HepG2 (cell line): ENCODE measurements around the gene CDX2. TPM values are rescaled to one million over a fixed set of nuclear protein-coding genes. Genes with fewer than 3 reads are reported as not detected.

Experiments
- ATAC-seq: fragments of 200-7000 bp; cut with Tn5 transposase; 3 replicates; pipeline ENCODE4 v1.9.1; 2020; ENCODE audit warnings: mild to moderate bottlenecking, moderate library complexity
- BruUV-seq: library from RNA; stranded (reverse); fragments of 400-500 nt; replicated peaks from 2 replicates; lab custom pipeline; 2021; lab: Mats Ljungman, UMichigan
- CTCF ChIA-PET: fragments of 300-600 bp; formaldehyde crosslinking; extraction: SDS; loops from one replicate; lab custom pipeline; 2021; ENCODE audit warnings: low total read pairs, inconsistent platforms, low intra/inter-chr PET ratio; lab: Yijun Ruan, JAX
- POLR2A ChIA-PET: fragments of 350-600 bp; sonication (Branson Sonifier 250); formaldehyde crosslinking; loops from one replicate; lab custom pipeline; 2020; ENCODE audit warnings: antibody characterized with exemption, inconsistent platforms; lab: Yijun Ruan, JAX
- DNase-seq: peaks from one replicate; pipeline ENCODE4 v3.0.0-alpha.2; 2015; ENCODE audit warnings: low spot score
- FAIRE-seq: peaks from 3 replicates; lab custom pipeline; 2011; peaks lifted over from hg19 to GRCh38; lab: Jason Lieb, UNC
- H2AFZ ChIP-seq: one replicate; pipeline ENCODE4 v1.6.1; 2011; ENCODE audit warnings: low read length, inconsistent platforms
- H3K27ac ChIP-seq: fragments of 300-600 bp; 3 replicates; pipeline ENCODE4 v1.8.0; 2011; ENCODE audit warnings: mixed run types, mild to moderate bottlenecking, mixed read lengths, low read length, inconsistent platforms; ENCODE audit not compliant: insufficient read depth; ENCODE audit errors: extremely low read length
- H3K27me3 ChIP-seq, 2 experiments: fragments of 200-600 bp in 1 of 2; 2 replicates in 1 of 2; 3 replicates in 1 of 2; pipeline versions ENCODE4 v1.6.0 to v1.8.0; 2011; ENCODE audit warnings: low read length in 2 of 2, mild to moderate bottlenecking in 2 of 2, moderate library complexity in 2 of 2, inconsistent platforms in 1 of 2; ENCODE audit not compliant: insufficient read depth in 2 of 2, control insufficient read depth in 1 of 2
- H3K36me3 ChIP-seq, 2 experiments: fragments of 200-600 bp in 1 of 2; replicated peaks in 1 of 2; 2 replicates in 1 of 2; 3 replicates in 1 of 2; pipeline versions ENCODE4 v1.5.1 to v1.8.0; 2011; ENCODE audit warnings: low read length in 2 of 2, inconsistent platforms in 1 of 2; ENCODE audit not compliant: insufficient read depth in 2 of 2, control insufficient read depth in 1 of 2
- H3K4me1 ChIP-seq: 2 replicates; pipeline ENCODE4 v1.5.1; 2012; ENCODE audit warnings: low read length, inconsistent platforms; ENCODE audit not compliant: insufficient read depth
- H3K4me2 ChIP-seq: 2 replicates; pipeline ENCODE4 v1.6.0; 2011; ENCODE audit warnings: low read depth, low read length, inconsistent platforms
- H3K4me3 ChIP-seq, 3 experiments: fragments of 200-600 bp in 1 of 3; sonication (generic), shearing (Covaris generic) in 1 of 3; replicated peaks in 1 of 3; 2 replicates each; pipeline ENCODE4 v1.5.1; 2011 to 2016; ENCODE audit warnings: low read length in 3 of 3, inconsistent platforms in 2 of 3, low read depth in 2 of 3, mild to moderate bottlenecking in 2 of 3, control low read depth in 1 of 3, mixed read lengths in 1 of 3; ENCODE audit not compliant: insufficient read depth in 1 of 3
- H3K79me2 ChIP-seq: one replicate; pipeline ENCODE4 v1.6.1; 2011; ENCODE audit warnings: low read length, inconsistent platforms; ENCODE audit not compliant: insufficient read depth
- H3K9ac ChIP-seq: 2 replicates; pipeline ENCODE4 v1.6.0; 2011; ENCODE audit warnings: mild to moderate bottlenecking, low read depth, low read length, inconsistent platforms; ENCODE audit not compliant: insufficient read depth
- H3K9me3 ChIP-seq: 2 replicates; pipeline ENCODE4 v1.5.1; 2012; ENCODE audit warnings: mild to moderate bottlenecking, low read length
- H4K20me1 ChIP-seq: 2 replicates; pipeline ENCODE4 v1.6.0; 2011; ENCODE audit warnings: inconsistent platforms, mild to moderate bottlenecking, low read length, moderate library complexity; ENCODE audit not compliant: insufficient read depth
- ESRRA ChIP-seq: sonication (generic); formaldehyde crosslinking; IDR thresholded peaks from 2 replicates; pipeline ENCODE4 v1.5.1; 2020; ENCODE audit warnings: mild to moderate bottlenecking, low read depth, missing genetic modification reagents
- KLF12 ChIP-seq: sonication (generic); formaldehyde crosslinking; IDR thresholded peaks from 2 replicates; pipeline ENCODE4 v1.4.0; 2020; ENCODE audit warnings: missing genetic modification reagents, borderline replicate concordance
- KMT2A ChIP-seq: sonication (generic); formaldehyde crosslinking; IDR thresholded peaks from 2 replicates; pipeline ENCODE4 v1.4.0; 2020; ENCODE audit warnings: missing genetic modification reagents
- MAZ ChIP-seq, 2 experiments: sonication (generic) in 1 of 2; formaldehyde crosslinking in 1 of 2; IDR thresholded peaks; 2 replicates each; pipeline versions ENCODE4 v1.5.0 to v1.6.1; 2012 to 2020; ENCODE audit warnings: low read depth in 2 of 2, mild to moderate bottlenecking in 2 of 2, borderline replicate concordance in 1 of 2, improper control_type of control experiment in 1 of 2, low read length in 1 of 2, missing genetic modification reagents in 1 of 2, moderate library complexity in 1 of 2
- RAD21 ChIP-seq: fragments of 450-650 bp; formaldehyde crosslinking; IDR thresholded peaks from 2 replicates; pipeline ENCODE4 v1.5.0; 2020; ENCODE audit warnings: mild to moderate bottlenecking
- TAF1 ChIP-seq: sonication (generic); formaldehyde crosslinking; IDR thresholded peaks from 2 replicates; pipeline ENCODE4 v1.4.0; 2020; ENCODE audit warnings: missing genetic modification reagents
- ZNF3 ChIP-seq: IDR thresholded peaks from 2 replicates; pipeline ENCODE4 v1.7.0; 2017; ENCODE audit warnings: inconsistent platforms
- ZNF337 ChIP-seq: sonication (generic); formaldehyde crosslinking; IDR thresholded peaks from 2 replicates; pipeline ENCODE4 v1.5.1; 2020; ENCODE audit warnings: missing genetic modification reagents, low read depth, mild to moderate bottlenecking, borderline replicate concordance
- ZNF367 ChIP-seq: sonication (generic); formaldehyde crosslinking; IDR thresholded peaks from 2 replicates; pipeline ENCODE4 v1.4.0; 2020; ENCODE audit warnings: missing genetic modification reagents, borderline replicate concordance
- ZNF570 ChIP-seq: sonication (generic); formaldehyde crosslinking; IDR thresholded peaks from 2 replicates; pipeline ENCODE4 v1.4.0; 2020; ENCODE audit warnings: mild to moderate bottlenecking, missing genetic modification reagents, borderline replicate concordance
- ZSCAN12 ChIP-seq: sonication (generic); formaldehyde crosslinking; IDR thresholded peaks from 2 replicates; pipeline ENCODE4 v1.9.0; 2021; ENCODE audit warnings: mild to moderate bottlenecking, missing genetic modification reagents
- WGBS: methylation state at CpG from one replicate; pipeline ENCODE4 v1.1.6; 2017; ENCODE audit warnings: low lambda C conversion rate; 5-methylcytosine and 5-hydroxymethylcytosine counted together
- in situ Hi-C: cut with HindIII; loops from 2 replicates; pipeline ENCODE4 v1.10.0; 2017; ENCODE audit warnings: low pct_unique_long_range_greater_than_20kb; ENCODE audit not compliant: extremely low pct_ligation_motif_present
- intact Hi-C: fragments of 100-400 bp; cut with micrococcal nuclease; formaldehyde crosslinking; loops from one replicate; pipeline ENCODE4 v1.10.0; 2022; ENCODE audit not compliant: unreplicated experiment
- polyA plus RNA-seq, 8 experiments: library from polyadenylated mRNA; depleted of rRNA in 3 of 8; stranded (reverse) in 7 of 8; unstranded in 1 of 8; fragments of >200 nt; fragmentation: Illumina TruSeq in 4 of 8; extraction: Trizol in 4 of 8; gene quantifications; 2 replicates each; pipeline versions ENCODE4 v1.2.1 to v1.2.3, GENCODE V29; 2011 to 2016; ENCODE audit warnings: low read depth in 4 of 8, missing spikeins in 1 of 8, mixed read lengths in 1 of 8; ENCODE audit not compliant: insufficient read depth in 1 of 8
- total RNA-seq, 5 experiments: library from RNA; depleted of rRNA; stranded (reverse); fragments of >200 nt; fragmentation: Illumina TruSeq; extraction: Trizol; gene quantifications; 2 replicates each; pipeline ENCODE4 v1.2.3, GENCODE V29; 2016; ENCODE audit warnings: low read depth in 1 of 5
- TF ChIP-seq, protein P1 (sequence below): sonication (generic); formaldehyde crosslinking; IDR thresholded peaks from 2 replicates; pipeline ENCODE4 v1.4.0; 2020; ENCODE audit warnings: missing genetic modification reagents
- TF ChIP-seq, protein P2 (sequence below): sonication (generic); formaldehyde crosslinking; IDR thresholded peaks from 2 replicates; pipeline ENCODE4 v1.5.0; 2020; ENCODE audit warnings: mild to moderate bottlenecking, missing genetic modification reagents
- TF ChIP-seq, protein P3 (sequence below): sonication (generic); formaldehyde crosslinking; IDR thresholded peaks from 2 replicates; pipeline ENCODE4 v1.5.1; 2020; ENCODE audit warnings: mild to moderate bottlenecking, missing genetic modification reagents, moderate library complexity

CDX2 gene
- total and polyA plus RNA-seq, 2 of the 13 experiments (the other 11 are each of a cell fraction or from before 2014, with no cell fraction given) = 0.04 TPM; not detected in 1

DNA sequence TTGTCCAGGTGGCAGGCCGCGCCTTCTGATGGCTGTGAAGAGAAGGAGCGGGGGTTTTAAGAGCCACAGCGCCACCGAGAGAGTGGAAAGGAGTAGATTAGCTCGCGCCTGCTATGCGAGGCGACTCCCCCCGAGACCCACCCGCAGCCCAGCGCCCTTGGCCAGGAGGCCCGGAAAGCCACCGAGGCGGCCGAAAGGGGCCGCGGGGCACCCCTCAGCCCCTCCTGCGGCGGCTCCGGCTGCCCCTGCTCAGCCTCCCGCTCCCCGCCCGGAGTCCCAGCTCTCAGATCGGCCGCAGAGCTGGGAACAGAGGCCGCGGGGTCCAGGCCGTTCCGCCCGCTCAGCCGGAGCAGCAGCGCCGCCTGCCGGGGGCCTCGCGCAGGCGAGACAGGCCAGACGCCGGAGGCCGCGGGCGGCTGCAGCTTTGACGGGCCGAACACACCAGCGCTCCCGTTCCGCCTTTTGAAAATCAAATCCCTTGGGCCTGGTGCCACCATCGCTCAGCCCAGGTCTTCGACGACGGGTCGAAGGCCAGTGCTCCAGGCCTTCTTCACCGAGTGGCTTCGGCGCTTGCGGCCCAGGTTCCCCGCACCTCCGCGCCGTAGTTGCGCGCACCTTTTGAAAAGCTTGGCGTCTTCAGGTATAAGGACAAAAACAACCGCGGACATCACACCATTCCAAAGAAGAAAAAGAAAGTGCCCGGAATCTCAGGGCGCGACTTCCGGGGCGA is 15.3 kb downstream of the CDX2 start:
- H3K27me3 ChIP-seq = peaks cover 0 to 4% of the 10 kb centered on the region in 2 experiments; a peak in 1 of 5 replicates
- peak overlapping the region; percentile 76 for H2AFZ ChIP-seq
- H3K9me3 ChIP-seq = no peaks in the 10 kb centered on the region
- DNase-seq (peak; percentile 19), ATAC-seq (peak; percentile 96), FAIRE-seq (no peak)
- H3K4me1 ChIP-seq = peaks cover 26% of the 10 kb centered on the region
- intact Hi-C loops = loop anchor here (1.0 kb wide), 1 partner anchor 85 kb away; no protein-coding TSS in a partner anchor
- H3K4me3 ChIP-seq = peak overlapping the region; percentile 45 to 68 (median 53); a peak in 5 of 6 replicates
- no peaks in the 10 kb centered on the region for H3K79me2 ChIP-seq
- BruUV-seq = no TSS peak
- H3K9ac ChIP-seq = peak overlapping the region; percentile 42; the same call in 1 of the 2 replicates
- no peak overlapping the region for H3K27ac ChIP-seq
- CTCF ChIA-PET = interaction anchor here (1.2 to 1.6 kb wide), 2 partner anchors 85 to 124 kb away, joined by 4 to 12 read pairs; no protein-coding TSS in a partner anchor
- POLR2A ChIA-PET = interaction anchor here (2.0 kb wide), 1 partner anchor 8 kb away, joined by 9 read pairs; no protein-coding TSS in a partner anchor
- 79% methylated on average over 26 of the region's 71 CpGs for WGBS
- in situ Hi-C loops = loop anchor here (25.0 kb wide), 1 partner anchor 992 kb away; no protein-coding TSS in a partner anchor
- H3K36me3 ChIP-seq = no peaks in the 10 kb centered on the region
- H3K4me2 ChIP-seq = peak overlapping the region; percentile 83
- H4K20me1 ChIP-seq = no peaks in the 10 kb centered on the region
- TF ChIP-seq, protein P1, sequence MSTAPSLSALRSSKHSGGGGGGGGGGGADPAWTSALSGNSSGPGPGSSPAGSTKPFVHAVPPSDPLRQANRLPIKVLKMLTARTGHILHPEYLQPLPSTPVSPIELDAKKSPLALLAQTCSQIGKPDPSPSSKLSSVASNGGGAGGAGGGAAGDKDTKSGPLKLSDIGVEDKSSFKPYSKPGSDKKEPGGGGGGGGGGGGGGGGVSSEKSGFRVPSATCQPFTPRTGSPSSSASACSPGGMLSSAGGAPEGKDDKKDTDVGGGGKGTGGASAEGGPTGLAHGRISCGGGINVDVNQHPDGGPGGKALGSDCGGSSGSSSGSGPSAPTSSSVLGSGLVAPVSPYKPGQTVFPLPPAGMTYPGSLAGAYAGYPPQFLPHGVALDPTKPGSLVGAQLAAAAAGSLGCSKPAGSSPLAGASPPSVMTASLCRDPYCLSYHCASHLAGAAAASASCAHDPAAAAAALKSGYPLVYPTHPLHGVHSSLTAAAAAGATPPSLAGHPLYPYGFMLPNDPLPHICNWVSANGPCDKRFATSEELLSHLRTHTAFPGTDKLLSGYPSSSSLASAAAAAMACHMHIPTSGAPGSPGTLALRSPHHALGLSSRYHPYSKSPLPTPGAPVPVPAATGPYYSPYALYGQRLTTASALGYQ (CRISPR knock-in tag) = no peak
- TF ChIP-seq KMT2A (CRISPR knock-in tag) = no peak
- TF ChIP-seq ZNF367 = no peak
- TF ChIP-seq MAZ (IDR thresholded peaks at IDR 0.05; ENCODE audit: borderline replicate concordance, low read depth, low read length) = no peak
- no peak for TF ChIP-seq MAZ (CRISPR knock-in tag; IDR thresholded peaks at IDR 0.05; ENCODE audit: low read depth)
- no peak for TF ChIP-seq ZNF3
- TF ChIP-seq, protein P2, sequence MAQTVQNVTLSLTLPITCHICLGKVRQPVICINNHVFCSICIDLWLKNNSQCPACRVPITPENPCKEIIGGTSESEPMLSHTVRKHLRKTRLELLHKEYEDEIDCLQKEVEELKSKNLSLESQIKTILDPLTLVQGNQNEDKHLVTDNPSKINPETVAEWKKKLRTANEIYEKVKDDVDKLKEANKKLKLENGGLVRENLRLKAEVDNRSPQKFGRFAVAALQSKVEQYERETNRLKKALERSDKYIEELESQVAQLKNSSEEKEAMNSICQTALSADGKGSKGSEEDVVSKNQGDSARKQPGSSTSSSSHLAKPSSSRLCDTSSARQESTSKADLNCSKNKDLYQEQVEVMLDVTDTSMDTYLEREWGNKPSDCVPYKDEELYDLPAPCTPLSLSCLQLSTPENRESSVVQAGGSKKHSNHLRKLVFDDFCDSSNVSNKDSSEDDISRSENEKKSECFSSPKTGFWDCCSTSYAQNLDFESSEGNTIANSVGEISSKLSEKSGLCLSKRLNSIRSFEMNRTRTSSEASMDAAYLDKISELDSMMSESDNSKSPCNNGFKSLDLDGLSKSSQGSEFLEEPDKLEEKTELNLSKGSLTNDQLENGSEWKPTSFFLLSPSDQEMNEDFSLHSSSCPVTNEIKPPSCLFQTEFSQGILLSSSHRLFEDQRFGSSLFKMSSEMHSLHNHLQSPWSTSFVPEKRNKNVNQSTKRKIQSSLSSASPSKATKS (CRISPR knock-in tag) = no peak
- TF ChIP-seq, protein P3, sequence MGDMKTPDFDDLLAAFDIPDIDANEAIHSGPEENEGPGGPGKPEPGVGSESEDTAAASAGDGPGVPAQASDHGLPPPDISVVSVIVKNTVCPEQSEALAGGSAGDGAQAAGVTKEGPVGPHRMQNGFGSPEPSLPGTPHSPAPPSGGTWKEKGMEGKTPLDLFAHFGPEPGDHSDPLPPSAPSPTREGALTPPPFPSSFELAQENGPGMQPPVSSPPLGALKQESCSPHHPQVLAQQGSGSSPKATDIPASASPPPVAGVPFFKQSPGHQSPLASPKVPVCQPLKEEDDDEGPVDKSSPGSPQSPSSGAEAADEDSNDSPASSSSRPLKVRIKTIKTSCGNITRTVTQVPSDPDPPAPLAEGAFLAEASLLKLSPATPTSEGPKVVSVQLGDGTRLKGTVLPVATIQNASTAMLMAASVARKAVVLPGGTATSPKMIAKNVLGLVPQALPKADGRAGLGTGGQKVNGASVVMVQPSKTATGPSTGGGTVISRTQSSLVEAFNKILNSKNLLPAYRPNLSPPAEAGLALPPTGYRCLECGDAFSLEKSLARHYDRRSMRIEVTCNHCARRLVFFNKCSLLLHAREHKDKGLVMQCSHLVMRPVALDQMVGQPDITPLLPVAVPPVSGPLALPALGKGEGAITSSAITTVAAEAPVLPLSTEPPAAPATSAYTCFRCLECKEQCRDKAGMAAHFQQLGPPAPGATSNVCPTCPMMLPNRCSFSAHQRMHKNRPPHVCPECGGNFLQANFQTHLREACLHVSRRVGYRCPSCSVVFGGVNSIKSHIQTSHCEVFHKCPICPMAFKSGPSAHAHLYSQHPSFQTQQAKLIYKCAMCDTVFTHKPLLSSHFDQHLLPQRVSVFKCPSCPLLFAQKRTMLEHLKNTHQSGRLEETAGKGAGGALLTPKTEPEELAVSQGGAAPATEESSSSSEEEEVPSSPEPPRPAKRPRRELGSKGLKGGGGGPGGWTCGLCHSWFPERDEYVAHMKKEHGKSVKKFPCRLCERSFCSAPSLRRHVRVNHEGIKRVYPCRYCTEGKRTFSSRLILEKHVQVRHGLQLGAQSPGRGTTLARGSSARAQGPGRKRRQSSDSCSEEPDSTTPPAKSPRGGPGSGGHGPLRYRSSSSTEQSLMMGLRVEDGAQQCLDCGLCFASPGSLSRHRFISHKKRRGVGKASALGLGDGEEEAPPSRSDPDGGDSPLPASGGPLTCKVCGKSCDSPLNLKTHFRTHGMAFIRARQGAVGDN (CRISPR knock-in tag) = peak; percentile 38; the same call in 1 of the 2 replicates
- TF ChIP-seq TAF1 (CRISPR knock-in tag) = no peak
- TF ChIP-seq ZNF337 (CRISPR knock-in tag) = no peak
- no peak for TF ChIP-seq ZNF570 (CRISPR knock-in tag)
- TF ChIP-seq RAD21 (CRISPR knock-in tag) = peak; percentile 84
- TF ChIP-seq ESRRA (CRISPR knock-in tag) = no peak
- TF ChIP-seq ZSCAN12 (CRISPR knock-in tag) = no peak
- no peak; the same call in 1 of the 2 replicates for TF ChIP-seq KLF12 (CRISPR knock-in tag)
